ENCODE data around the gene GGTA1. TPM values are rescaled to one million over a fixed set of nuclear protein-coding genes. Genes with fewer than 3 reads are reported as not detected.

Gene GGTA1
- polyA plus RNA-seq, 1 donor (not counting 4 experiments of a cell fraction or from before 2014, with no cell fraction given), result not detected

DNA sequence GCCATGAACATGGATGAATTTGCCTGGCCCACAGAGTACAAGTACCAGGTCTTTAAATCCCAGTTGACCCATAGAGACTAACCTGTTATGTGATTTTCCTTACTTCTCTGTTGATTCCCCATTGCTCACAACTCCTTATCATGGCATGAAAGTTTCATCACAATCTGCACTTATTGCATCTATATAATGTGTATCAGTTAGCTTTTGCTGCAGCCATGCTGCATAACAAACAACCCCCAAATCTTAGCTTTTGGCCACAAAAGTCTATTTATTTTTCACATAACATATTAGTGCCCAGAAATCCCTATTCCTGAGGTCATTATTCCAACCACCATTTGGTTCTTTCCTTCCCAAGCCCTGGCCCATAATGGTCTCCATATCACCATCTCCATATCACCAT, 3.7 kb downstream of the GGTA1 start:
- no peak for DNase-seq (ENCODE audit: low read depth, low spot score)
- Histone ChIP-seq H3K4me3 (ENCODE audit: control insufficient read depth in 2 of 3, extremely low read depth in 1 of 3, insufficient read depth in 2 of 3, low read depth in 1 of 3, low read length in 3 of 3) (no peak overlapping the region), H3K9me1 (ENCODE audit: control insufficient read depth, extremely low read depth, insufficient read depth, low read length) (no peaks in the 10 kb centered on the region), H3K9me3 (ENCODE audit: control insufficient read depth, low read depth, low read length) (no peaks in the 10 kb centered on the region), H3K4me2 (ENCODE audit: control insufficient read depth, extremely low read depth, insufficient read depth, low read depth, low read length) (no peak overlapping the region), H2AFZ (ENCODE audit: control insufficient read depth, low read length) (no peak overlapping the region), H3K27me3 (ENCODE audit: control insufficient read depth, extremely low read depth, insufficient read depth, low read length) (peaks cover 18% of the 10 kb centered on the region), H3K9ac (ENCODE audit: control insufficient read depth, extremely low read depth, insufficient read depth, low read length) (no peak overlapping the region), H3K27ac (ENCODE audit: control insufficient read depth, insufficient read depth, low read length) (no peak overlapping the region), H4K20me1 (ENCODE audit: control insufficient read depth, extremely low read depth, insufficient read depth, low read length) (no peaks in the 10 kb centered on the region), H3K4me1 (ENCODE audit: control insufficient read depth, extremely low read depth, insufficient read depth, low read length) (peaks cover 18% of the 10 kb centered on the region), H3K36me3 (ENCODE audit: control insufficient read depth in 2 of 2, extremely low read depth in 1 of 2, insufficient read depth in 2 of 2, low read length in 2 of 2) (no peaks in the 10 kb centered on the region), H3K79me2 (ENCODE audit: control insufficient read depth, insufficient read depth, low read length) (no peaks in the 10 kb centered on the region)
- dilution Hi-C loops (cut with MboI; ENCODE audit: extremely low pct_ligation_motif_present, low sequenced_read_pairs), result no loop called here
- TF ChIP-seq, protein P1, sequence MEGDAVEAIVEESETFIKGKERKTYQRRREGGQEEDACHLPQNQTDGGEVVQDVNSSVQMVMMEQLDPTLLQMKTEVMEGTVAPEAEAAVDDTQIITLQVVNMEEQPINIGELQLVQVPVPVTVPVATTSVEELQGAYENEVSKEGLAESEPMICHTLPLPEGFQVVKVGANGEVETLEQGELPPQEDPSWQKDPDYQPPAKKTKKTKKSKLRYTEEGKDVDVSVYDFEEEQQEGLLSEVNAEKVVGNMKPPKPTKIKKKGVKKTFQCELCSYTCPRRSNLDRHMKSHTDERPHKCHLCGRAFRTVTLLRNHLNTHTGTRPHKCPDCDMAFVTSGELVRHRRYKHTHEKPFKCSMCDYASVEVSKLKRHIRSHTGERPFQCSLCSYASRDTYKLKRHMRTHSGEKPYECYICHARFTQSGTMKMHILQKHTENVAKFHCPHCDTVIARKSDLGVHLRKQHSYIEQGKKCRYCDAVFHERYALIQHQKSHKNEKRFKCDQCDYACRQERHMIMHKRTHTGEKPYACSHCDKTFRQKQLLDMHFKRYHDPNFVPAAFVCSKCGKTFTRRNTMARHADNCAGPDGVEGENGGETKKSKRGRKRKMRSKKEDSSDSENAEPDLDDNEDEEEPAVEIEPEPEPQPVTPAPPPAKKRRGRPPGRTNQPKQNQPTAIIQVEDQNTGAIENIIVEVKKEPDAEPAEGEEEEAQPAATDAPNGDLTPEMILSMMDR (optimal IDR thresholded peaks at IDR 0.05 in 1 of 3, IDR thresholded peaks at IDR 0.05 in 1 of 3, conservative IDR thresholded peaks at IDR 0.05 in 1 of 3; ENCODE audit: extremely low read depth in 1 of 3, insufficient read depth in 2 of 3, low read length in 3 of 3), result no peak
- no peak for TF ChIP-seq EZH2 (IDR thresholded peaks at IDR 0.05; ENCODE audit: low read length)
- no peak for FAIRE-seq

DNA sequence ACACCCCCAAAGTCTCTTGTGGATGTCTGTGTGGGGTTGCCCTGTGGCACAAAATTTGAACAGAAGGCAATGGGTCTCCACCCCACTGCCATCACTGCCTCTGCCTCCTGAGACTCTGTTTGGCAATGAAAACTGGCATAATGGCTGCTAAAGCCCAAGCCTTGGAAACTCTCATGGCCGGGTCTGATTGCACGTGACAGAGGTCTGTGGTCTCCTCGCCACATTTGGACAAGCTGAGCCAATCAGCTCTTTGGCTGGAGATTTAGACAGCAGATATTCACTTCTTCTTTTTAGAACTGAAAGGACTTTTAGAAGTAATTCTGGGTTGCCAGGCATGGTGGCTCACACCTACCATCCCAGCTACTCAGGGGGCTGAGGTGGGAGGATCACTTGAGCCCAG, 5.5 kb downstream of the GGTA1 start:
- FAIRE-seq (no peak), DNase-seq (ENCODE audit: low read depth, low spot score) (no peak)
- dilution Hi-C loops (cut with MboI; ENCODE audit: extremely low pct_ligation_motif_present, low sequenced_read_pairs), result no loop called here
- Histone ChIP-seq H3K27ac (ENCODE audit: control insufficient read depth, insufficient read depth, low read length) (no peak overlapping the region), H3K9me3 (ENCODE audit: control insufficient read depth, low read depth, low read length) (no peaks in the 10 kb centered on the region), H3K27me3 (ENCODE audit: control insufficient read depth, extremely low read depth, insufficient read depth, low read length) (peaks cover 8% of the 10 kb centered on the region), H3K36me3 (ENCODE audit: control insufficient read depth in 2 of 2, extremely low read depth in 1 of 2, insufficient read depth in 2 of 2, low read length in 2 of 2) (no peaks in the 10 kb centered on the region), H2AFZ (ENCODE audit: control insufficient read depth, low read length) (no peak overlapping the region), H3K4me1 (ENCODE audit: control insufficient read depth, extremely low read depth, insufficient read depth, low read length) (peaks cover 10% of the 10 kb centered on the region), H3K4me2 (ENCODE audit: control insufficient read depth, extremely low read depth, insufficient read depth, low read depth, low read length) (no peak overlapping the region), H4K20me1 (ENCODE audit: control insufficient read depth, extremely low read depth, insufficient read depth, low read length) (no peaks in the 10 kb centered on the region), H3K79me2 (ENCODE audit: control insufficient read depth, insufficient read depth, low read length) (no peaks in the 10 kb centered on the region), H3K9ac (ENCODE audit: control insufficient read depth, extremely low read depth, insufficient read depth, low read length) (no peak overlapping the region), H3K4me3 (ENCODE audit: control insufficient read depth in 2 of 3, extremely low read depth in 1 of 3, insufficient read depth in 2 of 3, low read depth in 1 of 3, low read length in 3 of 3) (no peak overlapping the region), H3K9me1 (ENCODE audit: control insufficient read depth, extremely low read depth, insufficient read depth, low read length) (no peaks in the 10 kb centered on the region)
- TF ChIP-seq, protein P1 (optimal IDR thresholded peaks at IDR 0.05 in 1 of 3, IDR thresholded peaks at IDR 0.05 in 1 of 3, conservative IDR thresholded peaks at IDR 0.05 in 1 of 3; ENCODE audit: extremely low read depth in 1 of 3, insufficient read depth in 2 of 3, low read length in 3 of 3), result no peak
- no peak for TF ChIP-seq EZH2 (IDR thresholded peaks at IDR 0.05; ENCODE audit: low read length)
